Measurements from ENCODE around the gene DNAH17.

DNA sequence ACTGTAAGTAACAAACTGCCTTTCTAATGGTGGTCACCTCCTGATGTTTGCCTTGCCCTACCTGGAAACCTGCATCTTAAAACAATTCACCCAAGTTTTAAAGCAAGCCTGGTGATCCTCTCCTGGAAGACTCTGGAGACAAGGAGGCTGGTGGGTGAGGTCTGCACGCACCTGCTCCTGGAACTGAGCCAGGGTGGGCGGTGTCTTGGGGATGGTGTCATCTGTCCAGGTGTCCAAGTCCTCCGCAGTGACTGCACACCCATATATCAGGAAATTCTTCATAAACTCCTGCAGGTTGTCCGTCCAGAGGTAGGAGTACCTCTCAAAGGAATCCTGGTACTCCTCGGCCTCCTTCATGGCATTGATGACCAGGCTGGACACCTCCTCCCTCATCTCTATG lies 44.9 kb downstream of the DNAH17 start:
- TF ChIP-seq, protein P1, sequence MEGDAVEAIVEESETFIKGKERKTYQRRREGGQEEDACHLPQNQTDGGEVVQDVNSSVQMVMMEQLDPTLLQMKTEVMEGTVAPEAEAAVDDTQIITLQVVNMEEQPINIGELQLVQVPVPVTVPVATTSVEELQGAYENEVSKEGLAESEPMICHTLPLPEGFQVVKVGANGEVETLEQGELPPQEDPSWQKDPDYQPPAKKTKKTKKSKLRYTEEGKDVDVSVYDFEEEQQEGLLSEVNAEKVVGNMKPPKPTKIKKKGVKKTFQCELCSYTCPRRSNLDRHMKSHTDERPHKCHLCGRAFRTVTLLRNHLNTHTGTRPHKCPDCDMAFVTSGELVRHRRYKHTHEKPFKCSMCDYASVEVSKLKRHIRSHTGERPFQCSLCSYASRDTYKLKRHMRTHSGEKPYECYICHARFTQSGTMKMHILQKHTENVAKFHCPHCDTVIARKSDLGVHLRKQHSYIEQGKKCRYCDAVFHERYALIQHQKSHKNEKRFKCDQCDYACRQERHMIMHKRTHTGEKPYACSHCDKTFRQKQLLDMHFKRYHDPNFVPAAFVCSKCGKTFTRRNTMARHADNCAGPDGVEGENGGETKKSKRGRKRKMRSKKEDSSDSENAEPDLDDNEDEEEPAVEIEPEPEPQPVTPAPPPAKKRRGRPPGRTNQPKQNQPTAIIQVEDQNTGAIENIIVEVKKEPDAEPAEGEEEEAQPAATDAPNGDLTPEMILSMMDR (conservative IDR thresholded peaks at IDR 0.05; ENCODE audit: low read depth, low read length), result no peak
- no peak for TF ChIP-seq EZH2 (IDR thresholded peaks at IDR 0.05; ENCODE audit: borderline replicate concordance, low read depth, low read length, poor library complexity, severe bottlenecking)
